ENCODE results near the gene CSF2RB. TPM values are rescaled to one million over a fixed set of nuclear protein-coding genes. Genes with fewer than 3 reads are reported as not detected.

Gene CSF2RB
- total and polyA plus RNA-seq, 11 donors = 0.69 to 39.4 (median 2.3) TPM

DNA sequence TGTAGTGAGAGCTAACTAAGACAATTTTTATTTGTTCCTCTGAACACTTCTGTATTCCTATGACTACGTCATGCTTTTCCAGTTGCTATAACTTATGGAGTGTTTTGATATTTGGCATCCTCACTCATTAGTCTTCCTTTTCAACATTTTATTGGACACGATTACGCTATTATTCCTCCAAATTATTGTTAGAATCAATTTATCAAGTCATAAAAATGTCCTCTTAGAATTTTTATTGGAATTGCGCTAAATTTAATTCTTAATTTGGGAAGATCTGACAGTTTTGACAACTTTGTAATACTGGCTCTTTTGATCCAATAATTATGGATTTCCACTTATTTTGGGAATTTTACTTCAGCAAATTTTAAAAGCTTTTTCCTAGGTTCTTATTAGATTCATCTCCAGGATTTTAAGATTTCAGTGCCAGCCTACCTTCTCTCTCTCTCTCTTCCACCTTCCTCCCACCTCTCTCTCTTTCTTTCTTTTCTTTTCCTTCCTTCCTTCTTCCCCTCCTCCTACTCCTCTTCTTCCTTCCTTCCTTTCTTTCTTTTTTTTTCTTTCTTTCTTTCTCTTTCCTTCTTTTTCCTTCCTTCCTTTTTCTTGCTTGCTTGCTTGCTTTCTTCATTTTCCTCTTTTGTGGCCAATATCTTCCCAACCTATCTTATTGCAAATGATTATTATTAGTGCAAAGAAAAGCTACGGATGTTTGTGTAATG, 55.0 kb downstream of the CSF2RB start:
- 88 to 92% (median 90%) methylated on average over 5 of the region's 5 CpGs for WGBS, 4 donors
- no peak for TF ChIP-seq CTCF (IDR thresholded peaks at IDR 0.05)
- no peak for TF ChIP-seq POLR2A (IDR thresholded peaks at IDR 0.05)
- H3K9me3 ChIP-seq = no peaks in the 10 kb centered on the region
- ATAC-seq = no peak
- H3K4me1 ChIP-seq = no peaks in the 10 kb centered on the region
- no peaks in the 10 kb centered on the region for H3K36me3 ChIP-seq
- intact Hi-C loops (cut with DNase I) = loop anchor here in 1 of 10 donors (10.0 kb wide), 1 partner anchor 56 kb away; no protein-coding TSS in a partner anchor
- H3K27ac ChIP-seq = no peak overlapping the region
- no peak for DNase-seq
- no peak overlapping the region for H3K4me3 ChIP-seq
- peaks cover 0 to 5% (median 0%) of the 10 kb centered on the region in 9 donors for H3K27me3 ChIP-seq

DNA sequence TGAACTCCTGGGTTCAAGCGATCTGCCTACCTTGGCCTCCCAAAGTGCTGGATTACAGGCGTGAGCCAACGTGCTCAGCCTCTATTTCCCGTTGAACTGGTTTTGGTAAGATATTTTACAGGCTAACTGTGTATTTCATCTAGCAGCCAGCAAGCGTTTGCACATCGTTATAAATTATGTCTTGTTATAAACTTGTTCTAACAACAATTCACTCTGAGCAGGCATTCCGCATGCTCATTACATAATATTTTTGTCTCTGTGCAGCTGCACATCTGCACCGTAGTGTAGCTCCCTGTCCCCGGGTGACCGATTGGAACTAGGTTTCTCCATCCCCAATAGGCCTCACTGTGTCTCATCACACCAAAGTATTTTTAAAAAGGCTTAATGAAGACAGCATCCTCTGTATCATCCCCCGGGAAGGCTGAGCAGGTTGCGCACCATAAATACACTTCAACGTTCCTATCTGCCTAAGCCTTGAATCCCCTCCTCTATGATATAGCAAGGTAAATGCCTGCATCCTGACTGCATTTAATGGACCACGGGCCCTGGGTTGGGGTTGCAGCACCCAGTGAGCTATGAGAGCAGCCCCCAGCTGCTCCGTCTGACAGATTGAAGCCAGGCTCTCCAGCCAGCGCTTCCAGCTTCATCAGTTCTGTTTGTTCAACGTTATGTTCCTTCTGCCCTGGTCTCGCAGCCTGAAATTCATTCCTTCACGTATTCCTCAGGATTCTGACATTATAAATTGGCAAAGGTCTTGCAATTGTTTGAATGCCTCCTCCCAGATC, 58.1 kb downstream of the CSF2RB start:
- TF ChIP-seq CTCF (IDR thresholded peaks at IDR 0.05) (no peak), POLR2A (IDR thresholded peaks at IDR 0.05) (no peak)
- Histone ChIP-seq H3K4me3 (no peak overlapping the region), H3K27ac (peak overlapping the region in 1 of 12 donors; percentile 55), H3K4me1 (no peaks in the 10 kb centered on the region), H3K36me3 (no peaks in the 10 kb centered on the region), H3K9me3 (no peaks in the 10 kb centered on the region), H3K27me3 (peaks cover 0 to 5% (median 0%) of the 10 kb centered on the region in 9 donors)
- WGBS, 4 donors = 74 to 84% (median 77%) methylated on average over 19 of the region's 19 CpGs
- intact Hi-C loops (cut with DNase I) = loop anchor here in 3 of 10 donors (5.0 to 10.0 kb wide), 2 partner anchors 109 to 427 kb away; partner anchors contain the start of gene NCF4 (in 1 of the 3)
- ATAC-seq = no peak
- DNase-seq = no peak

DNA sequence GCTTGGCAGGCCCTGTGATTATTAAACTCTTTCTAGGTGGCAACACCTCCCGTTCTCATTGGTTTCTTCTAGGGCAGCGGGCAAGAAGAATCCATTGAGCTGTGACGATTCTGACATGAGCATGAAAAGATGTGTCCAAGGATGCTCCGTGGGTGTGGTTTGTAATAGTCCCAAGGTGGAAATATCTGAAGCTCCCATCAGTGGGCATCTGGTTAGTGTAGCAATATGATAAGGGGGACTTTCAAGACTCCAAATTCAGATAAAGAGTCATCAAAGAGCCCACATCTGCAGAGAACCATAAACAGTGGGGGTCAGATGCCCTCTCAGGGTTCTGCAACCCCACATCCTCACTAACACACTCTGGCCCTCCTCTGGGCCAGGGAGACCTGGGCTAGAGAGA, 63.2 kb downstream of the CSF2RB start:
- intact Hi-C loops (cut with DNase I) = loop anchor here (2.0 to 10.0 kb wide), 9 partner anchors 104 to 432 kb away; partner anchors contain the start of gene IFT27 (in 1 of the 10)
- DNase-seq = no peak
- H3K9me3 ChIP-seq = no peaks in the 10 kb centered on the region
- TF ChIP-seq CTCF (IDR thresholded peaks at IDR 0.05) = no peak
- TF ChIP-seq POLR2A (IDR thresholded peaks at IDR 0.05) = no peak
- no peak overlapping the region for H3K4me3 ChIP-seq
- H3K4me1 ChIP-seq = peaks cover 0 to 9% (median 3%) of the 10 kb centered on the region in 12 donors
- ATAC-seq = no peak
- H3K27ac ChIP-seq = no peak overlapping the region
- H3K36me3 ChIP-seq = no peaks in the 10 kb centered on the region
- 80 to 88% (median 86%) methylated on average over 4 of the region's 4 CpGs for WGBS, 4 donors
- H3K27me3 ChIP-seq = peaks cover 0 to 6% (median 0%) of the 10 kb centered on the region in 9 donors

DNA sequence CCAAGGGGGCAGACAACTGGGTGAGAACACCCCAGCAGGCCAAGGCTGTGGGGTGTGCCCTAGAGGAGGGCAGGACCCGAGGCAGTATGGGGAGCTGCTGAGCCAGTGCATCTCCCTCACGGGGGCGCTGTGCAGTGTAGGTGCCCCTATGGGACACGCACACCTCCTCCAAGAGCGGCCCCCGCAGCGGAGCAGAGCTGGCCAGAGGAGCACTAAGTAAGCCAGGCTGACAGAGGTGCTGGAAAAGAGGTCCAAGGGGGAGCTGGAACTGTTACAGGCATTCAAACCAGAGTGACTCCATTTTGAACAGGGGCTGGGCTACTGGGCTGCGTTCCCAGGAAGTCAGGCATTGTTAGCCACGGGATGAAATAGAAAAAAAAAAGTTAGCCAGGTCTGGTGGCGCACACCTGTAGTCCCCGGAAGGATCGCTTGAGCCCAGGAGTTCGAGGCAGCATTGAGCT, 64.0 kb downstream of the CSF2RB start:
- TF ChIP-seq POLR2A (IDR thresholded peaks at IDR 0.05) = no peak
- peak in 5 of 12 donors; percentile 13 to 37 (median 23) for TF ChIP-seq CTCF (IDR thresholded peaks at IDR 0.05)
- WGBS, 4 donors = 20 to 26% (median 22%) methylated on average over 12 to 13 of the region's 13 CpGs
- Histone ChIP-seq H3K9me3 (no peaks in the 10 kb centered on the region), H3K27me3 (peaks cover 0 to 6% (median 2%) of the 10 kb centered on the region in 9 donors), H3K27ac (peak overlapping the region in 3 of 12 donors; percentile 22 to 28 (median 25)), H3K4me3 (peak overlapping the region in 11 of 12 donors; percentile 22 to 57 (median 48)), H3K4me1 (peaks cover 0 to 9% (median 3%) of the 10 kb centered on the region in 12 donors), H3K36me3 (no peaks in the 10 kb centered on the region)
- peak; percentile 32 to 81 (median 60) for DNase-seq
- intact Hi-C loops (cut with DNase I) = loop anchor here (2.0 to 10.0 kb wide), 9 partner anchors 105 to 433 kb away; partner anchors contain the start of gene IFT27 (in 1 of the 10)
- peak; percentile 52 to 83 (median 67) for ATAC-seq
